WTC11 (cell line): ENCODE results near the gene AK9. TPM values are rescaled to one million over a fixed set of nuclear protein-coding genes. Genes with fewer than 3 reads are reported as not detected.

Experiments
- ATAC-seq: fragments of 200-7000 bp; cut with Tn5 transposase; 2 replicates; pipeline ENCODE4 v1.10.0; 2021; ENCODE audit warnings: mild to moderate bottlenecking, moderate library complexity
- CTCF ChIA-PET: fragments of 300-600 bp; sonication (Branson Sonifier 250); formaldehyde crosslinking; loops from one replicate; lab custom pipeline; 2021; ENCODE audit warnings: antibody characterized with exemption; lab: Charles Lee
- POLR2A ChIA-PET: fragments of 350-600 bp; sonication (Branson Sonifier 250); formaldehyde crosslinking; loops from one replicate; lab custom pipeline; 2021; ENCODE audit warnings: antibody characterized with exemption; lab: Charles Lee
- DNase-seq: peaks from one replicate; pipeline ENCODE4 v3.0.0; 2021; ENCODE audit warnings: low spot score
- H3K27ac Mint-ChIP-seq: 2 replicates; pipeline ENCODE4 v1.8.0; 2021; ENCODE audit warnings: mixed read lengths
- H3K27me3 Mint-ChIP-seq: 2 replicates; pipeline ENCODE4 v1.8.0; 2021; ENCODE audit warnings: low read depth, mild to moderate bottlenecking, moderate library complexity, mixed read lengths
- H3K36me3 Mint-ChIP-seq: 2 replicates; pipeline ENCODE4 v1.8.0; 2021; ENCODE audit warnings: mixed read lengths
- H3K4me1 Mint-ChIP-seq: 2 replicates; pipeline ENCODE4 v1.8.0; 2022; ENCODE audit warnings: mixed read lengths
- H3K4me3 Mint-ChIP-seq: 2 replicates; pipeline ENCODE4 v1.8.0; 2021; ENCODE audit warnings: mild to moderate bottlenecking, moderate library complexity, mixed read lengths
- H3K9me3 Mint-ChIP-seq: 2 replicates; pipeline ENCODE4 v1.8.0; 2021; ENCODE audit warnings: mixed read lengths
- CBFB ChIP-seq: sonication (generic); formaldehyde crosslinking; IDR thresholded peaks from 2 replicates; pipeline ENCODE4 v1.8.1; 2022; ENCODE audit warnings: mild to moderate bottlenecking, low read depth, missing genetic modification reagents
- CREB1 ChIP-seq: sonication (generic); formaldehyde crosslinking; IDR thresholded peaks from 2 replicates; pipeline ENCODE4 v1.8.0; 2023; ENCODE audit warnings: mild to moderate bottlenecking, missing genetic modification reagents
- E2F1 ChIP-seq: sonication (generic); formaldehyde crosslinking; IDR thresholded peaks from 2 replicates; pipeline ENCODE4 v1.8.0; 2022; ENCODE audit warnings: mild to moderate bottlenecking, missing genetic modification reagents
- ETV6 ChIP-seq: sonication (generic); formaldehyde crosslinking; IDR thresholded peaks from 2 replicates; pipeline ENCODE4 v1.8.1; 2022; ENCODE audit warnings: mild to moderate bottlenecking, missing genetic modification reagents
- FOXP4 ChIP-seq: sonication (generic); formaldehyde crosslinking; IDR thresholded peaks from 2 replicates; pipeline ENCODE4 v1.8.0; 2022; ENCODE audit warnings: mild to moderate bottlenecking, missing genetic modification reagents
- GABPB1 ChIP-seq: sonication (generic); formaldehyde crosslinking; IDR thresholded peaks from 2 replicates; pipeline ENCODE4 v1.8.1; 2023; ENCODE audit warnings: mild to moderate bottlenecking, missing genetic modification reagents
- GRHL2 ChIP-seq: fragments of 250-450 bp; sonication (Bioruptor Pico); IDR thresholded peaks from 2 replicates; pipeline ENCODE4 v1.8.0; 2022; ENCODE audit warnings: mild to moderate bottlenecking, moderate library complexity; ENCODE audit not compliant: insufficient replicate concordance, severe bottlenecking
- KAT7 ChIP-seq: sonication (generic); formaldehyde crosslinking; IDR thresholded peaks from 2 replicates; pipeline ENCODE4 v1.8.1; 2023; ENCODE audit warnings: missing genetic modification reagents, mild to moderate bottlenecking, borderline replicate concordance
- MLX ChIP-seq: sonication (generic); formaldehyde crosslinking; IDR thresholded peaks from 2 replicates; pipeline ENCODE4 v1.8.1; 2023; ENCODE audit warnings: mild to moderate bottlenecking, missing genetic modification reagents, moderate library complexity
- NR1H2 ChIP-seq: sonication (generic); formaldehyde crosslinking; IDR thresholded peaks from 2 replicates; pipeline ENCODE4 v1.9.0; 2021; ENCODE audit warnings: mild to moderate bottlenecking, moderate library complexity, missing genetic modification reagents
- RELA ChIP-seq: sonication (generic); formaldehyde crosslinking; IDR thresholded peaks from 2 replicates; pipeline ENCODE4 v1.8.1; 2022; ENCODE audit warnings: missing genetic modification reagents, mild to moderate bottlenecking, borderline replicate concordance
- TCF7 ChIP-seq: sonication (generic); formaldehyde crosslinking; IDR thresholded peaks from 2 replicates; pipeline ENCODE4 v1.8.0; 2022; ENCODE audit warnings: mild to moderate bottlenecking, low read depth, missing genetic modification reagents, moderate library complexity
- TP53 ChIP-seq: sonication (generic); formaldehyde crosslinking; IDR thresholded peaks from 2 replicates; pipeline ENCODE4 v1.8.1; 2023; ENCODE audit warnings: mild to moderate bottlenecking, missing genetic modification reagents
- USF1 ChIP-seq: sonication (generic); formaldehyde crosslinking; IDR thresholded peaks from 2 replicates; pipeline ENCODE4 v1.8.0; 2022; ENCODE audit warnings: mild to moderate bottlenecking, missing genetic modification reagents
- USF2 ChIP-seq: sonication (generic); formaldehyde crosslinking; IDR thresholded peaks from 2 replicates; pipeline ENCODE4 v1.8.1; 2023; ENCODE audit warnings: mild to moderate bottlenecking, missing genetic modification reagents, moderate library complexity
- ZNF121 ChIP-seq: sonication (generic); formaldehyde crosslinking; IDR thresholded peaks from 2 replicates; pipeline ENCODE4 v1.8.0; 2023; ENCODE audit warnings: missing genetic modification reagents
- ZNF232 ChIP-seq: sonication (generic); formaldehyde crosslinking; IDR thresholded peaks from 2 replicates; pipeline ENCODE4 v1.8.0; 2022; ENCODE audit warnings: mild to moderate bottlenecking, missing genetic modification reagents
- ZNF317 ChIP-seq: sonication (generic); formaldehyde crosslinking; IDR thresholded peaks from 2 replicates; pipeline ENCODE4 v1.8.1; 2023; ENCODE audit warnings: low read depth, mild to moderate bottlenecking, moderate library complexity, missing genetic modification reagents, borderline replicate concordance
- ZNF416 ChIP-seq: fragments of 250-450 bp; sonication (Bioruptor Pico); IDR thresholded peaks from 2 replicates; pipeline ENCODE4 v1.9.0; 2021; ENCODE audit warnings: mild to moderate bottlenecking, inconsistent platforms
- ZNF512 ChIP-seq: sonication (generic); formaldehyde crosslinking; IDR thresholded peaks from 2 replicates; pipeline ENCODE4 v1.8.1; 2022; ENCODE audit warnings: missing genetic modification reagents, borderline replicate concordance
- ZNF671 ChIP-seq: fragments of 250-450 bp; sonication (Bioruptor Pico); IDR thresholded peaks from 2 replicates; pipeline ENCODE4 v1.8.0; 2021; ENCODE audit warnings: mild to moderate bottlenecking
- total RNA-seq: library from RNA; stranded (reverse); gene quantifications from 3 replicates; pipeline ENCODE4 v1.2.3, GENCODE V29; 2021
- TF ChIP-seq, protein P1 (sequence below): fragments of 200-600 bp; IDR thresholded peaks from 2 replicates; pipeline ENCODE4 v1.8.0; 2022; ENCODE audit warnings: antibody characterized with exemption

AK9 gene
- total RNA-seq, 1 experiment from 2014 or later = 3.7 TPM

DNA sequence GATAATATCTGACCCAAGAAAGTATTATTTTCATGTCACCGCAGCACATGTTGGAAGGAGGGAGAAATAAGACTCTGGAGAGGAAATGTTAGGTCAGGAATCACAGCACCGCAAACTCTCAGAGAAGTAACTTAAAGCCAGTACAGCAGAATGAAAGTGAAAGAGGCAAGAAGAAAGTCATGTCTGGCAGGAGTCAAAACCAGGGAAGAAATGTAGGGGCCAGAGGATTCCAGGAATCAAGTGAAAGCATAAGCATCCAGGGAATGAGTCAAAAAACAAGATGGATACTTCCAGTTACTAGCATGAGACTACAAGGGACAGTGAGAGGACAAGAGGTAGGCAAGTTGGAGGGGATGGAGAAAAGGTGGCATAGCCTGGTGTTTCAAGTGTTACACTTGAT is 80.4 kb downstream of the AK9 start:
- no peak for TF ChIP-seq TCF7 (CRISPR knock-in tag)
- TF ChIP-seq KAT7 (CRISPR knock-in tag) = no peak
- no peak for TF ChIP-seq RELA (CRISPR knock-in tag)
- no peak for TF ChIP-seq ETV6 (CRISPR knock-in tag)
- no peak for TF ChIP-seq GRHL2 (CRISPR knock-in tag)
- TF ChIP-seq NR1H2 (CRISPR knock-in tag) = no peak
- TF ChIP-seq CBFB = no peak
- no peak for TF ChIP-seq ZNF416 (CRISPR knock-in tag)
- TF ChIP-seq E2F1 = no peak
- TF ChIP-seq USF2 (CRISPR knock-in tag) = no peak
- TF ChIP-seq FOXP4 = no peak
- no peak for TF ChIP-seq ZNF317 (CRISPR knock-in tag)
- TF ChIP-seq MLX (CRISPR knock-in tag) = no peak
- TF ChIP-seq TP53 (CRISPR knock-in tag) = no peak
- TF ChIP-seq CREB1 (CRISPR knock-in tag) = no peak
- TF ChIP-seq USF1 (CRISPR knock-in tag) = no peak
- TF ChIP-seq, protein P1, sequence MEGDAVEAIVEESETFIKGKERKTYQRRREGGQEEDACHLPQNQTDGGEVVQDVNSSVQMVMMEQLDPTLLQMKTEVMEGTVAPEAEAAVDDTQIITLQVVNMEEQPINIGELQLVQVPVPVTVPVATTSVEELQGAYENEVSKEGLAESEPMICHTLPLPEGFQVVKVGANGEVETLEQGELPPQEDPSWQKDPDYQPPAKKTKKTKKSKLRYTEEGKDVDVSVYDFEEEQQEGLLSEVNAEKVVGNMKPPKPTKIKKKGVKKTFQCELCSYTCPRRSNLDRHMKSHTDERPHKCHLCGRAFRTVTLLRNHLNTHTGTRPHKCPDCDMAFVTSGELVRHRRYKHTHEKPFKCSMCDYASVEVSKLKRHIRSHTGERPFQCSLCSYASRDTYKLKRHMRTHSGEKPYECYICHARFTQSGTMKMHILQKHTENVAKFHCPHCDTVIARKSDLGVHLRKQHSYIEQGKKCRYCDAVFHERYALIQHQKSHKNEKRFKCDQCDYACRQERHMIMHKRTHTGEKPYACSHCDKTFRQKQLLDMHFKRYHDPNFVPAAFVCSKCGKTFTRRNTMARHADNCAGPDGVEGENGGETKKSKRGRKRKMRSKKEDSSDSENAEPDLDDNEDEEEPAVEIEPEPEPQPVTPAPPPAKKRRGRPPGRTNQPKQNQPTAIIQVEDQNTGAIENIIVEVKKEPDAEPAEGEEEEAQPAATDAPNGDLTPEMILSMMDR = no peak
- peaks cover 4% of the 10 kb centered on the region for H3K36me3 Mint-ChIP-seq

GRCh38 chr6:109609737-109610136 is 81.3 kb downstream of the AK9 start:
- H3K4me1 Mint-ChIP-seq = no peaks in the 10 kb centered on the region
- no peak for TF ChIP-seq ZNF512
- TF ChIP-seq CBFB = no peak
- no peak for TF ChIP-seq ZNF232 (CRISPR knock-in tag)
- no peak for TF ChIP-seq GABPB1 (CRISPR knock-in tag)
- no peak for TF ChIP-seq ZNF121
- TF ChIP-seq ZNF671 (CRISPR knock-in tag) = no peak
- H3K36me3 Mint-ChIP-seq = peaks cover 4% of the 10 kb centered on the region
- H3K4me3 Mint-ChIP-seq = no peak overlapping the region
- DNase-seq = no peak
- CTCF ChIA-PET = interaction anchor here (1.0 to 1.3 kb wide), 2 partner anchors 13 to 173 kb away, joined by 3 to 4 read pairs; no protein-coding TSS in a partner anchor
- H3K27me3 Mint-ChIP-seq = no peaks in the 10 kb centered on the region
- POLR2A ChIA-PET = no interaction called here
- peaks cover 5% of the 10 kb centered on the region for H3K9me3 Mint-ChIP-seq
- H3K27ac Mint-ChIP-seq = no peak overlapping the region
- ATAC-seq = no peak

More for the DNA sequence above, 80.4 kb downstream of the AK9 start:
- H3K4me3 Mint-ChIP-seq = no peak overlapping the region
- ATAC-seq = no peak
- no peak for DNase-seq
- ChIA-PET POLR2A (no interaction called here), CTCF (no interaction called here)
- no peaks in the 10 kb centered on the region for H3K4me1 Mint-ChIP-seq
- no peak overlapping the region for H3K27ac Mint-ChIP-seq
- H3K27me3 Mint-ChIP-seq = no peaks in the 10 kb centered on the region
- peaks cover 5% of the 10 kb centered on the region for H3K9me3 Mint-ChIP-seq
